Erythroblast (primary cell): ENCODE measurements around the gene KCTD10.

Experiments used
- GATA1 ChIP-seq: IDR thresholded peaks from 2 replicates; pipeline ENCODE4 v1.6.1; 2011; ENCODE audit warnings: low read depth, mild to moderate bottlenecking, control low read depth, low read length, moderate library complexity
- POLR2A ChIP-seq: IDR thresholded peaks from 2 replicates; pipeline ENCODE4 v1.6.1; 2011; ENCODE audit warnings: mild to moderate bottlenecking, low read length

- TF ChIP-seq POLR2A (no peak), GATA1 (no peak)
Observed at GRCh38 chr12:109512608-109513007, 35.5 kb upstream of the KCTD10 start.
